H1 (cell line): Measurements from ENCODE around the gene EXD2. TPM values are rescaled to one million over a fixed set of nuclear protein-coding genes. Genes with fewer than 3 reads are reported as not detected.

ENCODE experiments used
- CTCF ChIA-PET: fragments of 300-600 bp; sonication (Branson Sonifier 250); formaldehyde crosslinking; loops from one replicate; lab custom pipeline; 2021; ENCODE audit not compliant: partially characterized antibody; lab: Charles Lee
- POLR2A ChIA-PET: fragments of 300-600 bp; sonication (Branson Sonifier 250); formaldehyde crosslinking; loops from one replicate; lab custom pipeline; 2021; ENCODE audit warnings: inconsistent platforms; ENCODE audit not compliant: partially characterized antibody; lab: Charles Lee
- DNase-seq, 2 experiments: peaks; one replicate each; pipeline versions ENCODE4 v3.0.0 to v3.0.0-alpha.2; 2010 to 2022; ENCODE audit warnings: low spot score in 2 of 2, low read depth in 1 of 2, mixed read lengths in 1 of 2
- FAIRE-seq: peaks from 2 replicates; lab custom pipeline; 2011; peaks lifted over from hg19 to GRCh38; lab: Jason Lieb, UNC
- H2AFZ ChIP-seq: 2 replicates; pipeline ENCODE4 v1.8.1; 2012; ENCODE audit warnings: low read length, inconsistent platforms
- H2AK5ac ChIP-seq: 2 replicates; pipeline ENCODE4 v1.6.1; 2013; ENCODE audit warnings: low read depth, low read length
- H2BK120ac ChIP-seq: replicated peaks from 2 replicates; pipeline ENCODE3; 2013; ENCODE audit warnings: low read depth, low read length, inconsistent platforms
- H2BK12ac ChIP-seq: 2 replicates; pipeline ENCODE4 v1.6.1; 2013; ENCODE audit warnings: low read depth, low read length
- H2BK15ac ChIP-seq: 2 replicates; pipeline ENCODE4 v1.6.1; 2013; ENCODE audit warnings: low read length
- H2BK20ac ChIP-seq: 2 replicates; pipeline ENCODE4 v1.6.1; 2013; ENCODE audit warnings: low read length
- H2BK5ac ChIP-seq: 2 replicates; pipeline ENCODE4 v1.6.1; 2013; ENCODE audit warnings: low read depth, low read length
- H3K14ac ChIP-seq: 2 replicates; pipeline ENCODE4 v1.6.1; 2013; ENCODE audit warnings: inconsistent platforms; ENCODE audit not compliant: insufficient read length
- H3K18ac ChIP-seq: 2 replicates; pipeline ENCODE4 v1.6.1; 2013; ENCODE audit warnings: low read length; ENCODE audit errors: extremely low read depth
- H3K23ac ChIP-seq: 2 replicates; pipeline ENCODE4 v1.6.1; 2013; ENCODE audit warnings: inconsistent platforms; ENCODE audit not compliant: insufficient read length
- H3K23me2 ChIP-seq: 2 replicates; pipeline ENCODE4 v1.6.1; 2013; ENCODE audit warnings: low read depth, low read length
- H3K27ac ChIP-seq: 2 replicates; pipeline ENCODE4 v1.6.1; 2011; ENCODE audit warnings: low read depth, low read length, inconsistent platforms
- H3K27me3 ChIP-seq, 4 experiments: replicated peaks in 1 of 4; 1 replicate in 1 of 4; 2 replicates in 3 of 4; pipeline versions ENCODE4 v1.6.1 to v1.8.1; 2011 to 2013; ENCODE audit warnings: low read length in 3 of 4, mild to moderate bottlenecking in 3 of 4, inconsistent platforms in 2 of 4, mixed read lengths in 2 of 4, moderate library complexity in 1 of 4; ENCODE audit not compliant: control insufficient read depth in 3 of 4, insufficient read depth in 3 of 4; ENCODE audit errors: extremely low read depth in 1 of 4
- H3K36me3 ChIP-seq, 4 experiments: 2 replicates each; pipeline versions ENCODE4 v1.6.1 to v1.8.1; 2011 to 2013; ENCODE audit warnings: mild to moderate bottlenecking in 4 of 4, low read length in 3 of 4, moderate library complexity in 2 of 4, control low read depth in 1 of 4, inconsistent platforms in 1 of 4; ENCODE audit not compliant: insufficient read depth in 4 of 4, control insufficient read depth in 2 of 4
- H3K4ac ChIP-seq: replicated peaks from 2 replicates; pipeline ENCODE3; 2013; ENCODE audit warnings: low read length, low read depth, mixed read lengths, inconsistent platforms; ENCODE audit not compliant: insufficient read length
- H3K4me1 ChIP-seq, 4 experiments: replicated peaks in 1 of 4; 1 replicate in 1 of 4; 2 replicates in 3 of 4; pipeline versions ENCODE4 v1.6.1 to v1.8.1; 2011 to 2013; ENCODE audit warnings: low read length in 3 of 4, inconsistent platforms in 2 of 4, mixed read lengths in 1 of 4; ENCODE audit not compliant: insufficient read depth in 4 of 4, control insufficient read depth in 3 of 4
- H3K4me2 ChIP-seq, 2 experiments: 2 replicates each; pipeline versions ENCODE4 v1.6.1 to v1.8.1; 2011 to 2013; ENCODE audit warnings: low read depth in 2 of 2, low read length in 2 of 2, control low read depth in 1 of 2, inconsistent platforms in 1 of 2, mild to moderate bottlenecking in 1 of 2; ENCODE audit not compliant: insufficient read depth in 1 of 2
- H3K4me3 ChIP-seq, 4 experiments: fragments of 200-600, 300-600 bp in 1 of 4; sonication (generic), shearing (Covaris generic), sonication (Bioruptor Twin) in 1 of 4; 2 replicates each; pipeline versions ENCODE4 v1.5.1 to v1.8.1; 2011 to 2016; ENCODE audit warnings: low read length in 4 of 4, low read depth in 3 of 4, control low read depth in 2 of 4, inconsistent platforms in 2 of 4, mild to moderate bottlenecking in 2 of 4, mixed read lengths in 1 of 4, moderate library complexity in 1 of 4; ENCODE audit not compliant: insufficient read depth in 2 of 4; ENCODE audit errors: extremely low read depth in 1 of 4
- H3K56ac ChIP-seq: replicated peaks from 2 replicates; pipeline ENCODE3; 2013; ENCODE audit warnings: low read depth, mild to moderate bottlenecking, mixed read lengths, low read length, inconsistent platforms; ENCODE audit not compliant: insufficient read length
- H3K79me1 ChIP-seq: 2 replicates; pipeline ENCODE4 v1.6.1; 2013; ENCODE audit warnings: low read depth, low read length, control low read depth
- H3K79me2 ChIP-seq, 2 experiments: 2 replicates each; pipeline versions ENCODE4 v1.6.1 to v1.8.1; 2012 to 2013; ENCODE audit warnings: low read length in 2 of 2, mild to moderate bottlenecking in 2 of 2, inconsistent platforms in 1 of 2; ENCODE audit not compliant: insufficient read depth in 2 of 2, control insufficient read depth in 1 of 2
- H3K9ac ChIP-seq, 4 experiments: replicated peaks in 1 of 4; 1 replicate in 1 of 4; 2 replicates in 3 of 4; pipeline versions ENCODE4 v1.6.1 to v1.8.1; 2011 to 2013; ENCODE audit warnings: low read depth in 3 of 4, low read length in 3 of 4, control low read depth in 2 of 4, mild to moderate bottlenecking in 2 of 4, moderate library complexity in 2 of 4, inconsistent platforms in 1 of 4; ENCODE audit errors: extremely low read depth in 1 of 4
- H3K9me3 ChIP-seq, 2 experiments: 2 replicates each; pipeline versions ENCODE4 v1.6.1 to v1.8.1; 2012 to 2013; ENCODE audit warnings: mild to moderate bottlenecking in 2 of 2, moderate library complexity in 2 of 2, control low read depth in 1 of 2, inconsistent platforms in 1 of 2, low read depth in 1 of 2, low read length in 1 of 2, mixed read lengths in 1 of 2; ENCODE audit not compliant: insufficient read depth in 2 of 2
- H4K20me1 ChIP-seq, 2 experiments: replicated peaks in 1 of 2; 2 replicates each; pipeline versions ENCODE3 to v1.8.1; 2011 to 2013; ENCODE audit warnings: inconsistent platforms in 2 of 2, low read length in 2 of 2, mild to moderate bottlenecking in 1 of 2; ENCODE audit not compliant: insufficient read depth in 2 of 2, control insufficient read depth in 1 of 2
- H4K5ac ChIP-seq: 2 replicates; pipeline ENCODE4 v1.6.1; 2013; ENCODE audit warnings: low read length, low read depth, mixed read lengths, inconsistent platforms; ENCODE audit not compliant: insufficient read length
- H4K8ac ChIP-seq: 2 replicates; pipeline ENCODE4 v1.8.0; 2013; ENCODE audit warnings: mild to moderate bottlenecking, moderate library complexity, low read length, inconsistent platforms; ENCODE audit not compliant: insufficient read depth; ENCODE audit errors: extremely low read depth
- H4K91ac ChIP-seq: replicated peaks from 2 replicates; pipeline ENCODE3; 2013; ENCODE audit warnings: low read length, mixed read lengths, inconsistent platforms; ENCODE audit not compliant: insufficient read length
- ATF2 ChIP-seq: IDR thresholded peaks from 2 replicates; pipeline ENCODE4 v1.6.1; 2012; ENCODE audit warnings: low read length, inconsistent platforms
- CBX8 ChIP-seq: fragments of 300-800, 300-1000 bp; sonication (generic); IDR thresholded peaks from 2 replicates; pipeline ENCODE4 v1.7.1; 2016; ENCODE audit warnings: low read depth, low read length, borderline replicate concordance
- CEBPB ChIP-seq: IDR thresholded peaks from 2 replicates; pipeline ENCODE4 v1.6.1; 2012; ENCODE audit warnings: low read depth, low read length
- CHD2 ChIP-seq: IDR thresholded peaks from 2 replicates; pipeline ENCODE4 v1.6.1; 2012; ENCODE audit warnings: low read length, improper control_type of control experiment
- CTBP2 ChIP-seq: IDR thresholded peaks from 2 replicates; pipeline ENCODE4 v1.7.0; 2011; ENCODE audit warnings: borderline replicate concordance, mild to moderate bottlenecking, moderate library complexity, mixed read lengths, low read length; ENCODE audit not compliant: insufficient read depth, insufficient read length
- GABPA ChIP-seq: IDR thresholded peaks from 2 replicates; pipeline ENCODE4 v1.6.1; 2011; ENCODE audit warnings: mild to moderate bottlenecking, low read length, moderate library complexity, borderline replicate concordance; ENCODE audit not compliant: insufficient read depth
- KDM1A ChIP-seq: fragments of 200-600, 300-600 bp; sonication (generic); IDR thresholded peaks from 2 replicates; pipeline ENCODE4 v1.7.1; 2016; ENCODE audit warnings: mild to moderate bottlenecking, low read length, borderline replicate concordance
- POLR2A ChIP-seq, 2 experiments: IDR thresholded peaks; 1 replicate in 1 of 2; 2 replicates in 1 of 2; pipeline ENCODE4 v1.6.1; 2011; ENCODE audit warnings: low read depth in 2 of 2, low read length in 2 of 2, mild to moderate bottlenecking in 2 of 2; ENCODE audit errors: control extremely low read depth in 1 of 2
- POLR2AphosphoS5 ChIP-seq: IDR thresholded peaks from 2 replicates; pipeline ENCODE4 v1.6.1; 2011; ENCODE audit warnings: low read depth, low read length
- POU5F1 ChIP-seq: IDR thresholded peaks from 2 replicates; pipeline ENCODE4 v1.6.1; 2011; ENCODE audit warnings: low read depth, mild to moderate bottlenecking, low read length, moderate library complexity
- TEAD4 ChIP-seq: IDR thresholded peaks from 2 replicates; pipeline ENCODE4 v1.6.1; 2012; ENCODE audit warnings: low read depth, low read length, inconsistent platforms, mixed read lengths
- YY1 ChIP-seq: IDR thresholded peaks from 2 replicates; pipeline ENCODE4 v1.6.1; 2011; ENCODE audit warnings: low read depth, mild to moderate bottlenecking, low read length
- WGBS, 2 experiments: shearing (Covaris generic) in 1 of 2; methylation state at CpG; one replicate each; pipeline versions ENCODE4 v1.1.6 to v1.1.7; 2013 to 2015; ENCODE audit warnings: low lambda C conversion rate in 2 of 2, mixed read lengths in 2 of 2, inconsistent platforms in 1 of 2, low coverage in 1 of 2, missing lambda C conversion rate in 1 of 2; ENCODE audit not compliant: insufficient replicate concordance in 2 of 2, insufficient coverage in 1 of 2, insufficient read length in 1 of 2; ENCODE audit errors: extremely low coverage in 1 of 2, missing lambda C conversion rate in 1 of 2; 5-methylcytosine and 5-hydroxymethylcytosine counted together
- polyA plus RNA-seq, 7 experiments: library from polyadenylated mRNA; depleted of rRNA in 3 of 7; stranded (reverse) in 5 of 7; unstranded in 2 of 7; fragments of >200 nt in 5 of 7; fragments of 200-250 nt in 2 of 7; gene quantifications; 1 replicate in 5 of 7; 2 replicates in 1 of 7; 4 replicates in 1 of 7; pipeline versions ENCODE4 v1.2.1 to v1.2.3, GENCODE V29; 2011 to 2013; ENCODE audit warnings: missing spikeins in 2 of 7, mixed read lengths in 2 of 7
- total RNA-seq: library from RNA; stranded (reverse); fragmentation: NEBNext Ultra II Directional; extraction: Animal tissue kit (Norgen Biotek cat#: 25700); gene quantifications from 2 replicates; pipeline ENCODE4 v1.2.1, GENCODE V29; 2021

Gene EXD2
- total and polyA plus RNA-seq, 2 of the 8 experiments (the other 6 are each of a cell fraction or from before 2014, with no cell fraction given): 11.9 to 25.9 TPM

GRCh38 chr14:69267492-69267891 is 76.2 kb downstream of the EXD2 start:
- Histone ChIP-seq H3K79me2 (no peaks in the 10 kb centered on the region), H2BK120ac (no peak overlapping the region), H3K23me2 (peaks cover 9% of the 10 kb centered on the region; the same call in 1 of the 2 replicates), H3K18ac (no peak overlapping the region), H2AFZ (no peak overlapping the region), H3K4me3 (no peak overlapping the region), H3K36me3 (no peaks in the 10 kb centered on the region; a peak in 1 of 8 replicates), H3K9me3 (no peaks in the 10 kb centered on the region), H2BK15ac (no peak overlapping the region), H3K23ac (no peak overlapping the region), H3K27ac (no peak overlapping the region), H3K4ac (no peak overlapping the region), H3K9ac (no peak overlapping the region), H4K5ac (no peak overlapping the region), H3K4me2 (no peak overlapping the region), H3K56ac (no peak overlapping the region), H2BK12ac (no peak overlapping the region), H4K8ac (no peak overlapping the region), H2BK5ac (no peak overlapping the region), H4K20me1 (peaks cover 0 to 7% of the 10 kb centered on the region in 2 experiments), H3K4me1 (peaks cover 0 to 5% (median 0%) of the 10 kb centered on the region in 4 experiments; a peak in 3 of 7 replicates), H3K27me3 (peaks cover 0 to 2% (median under 1%) of the 10 kb centered on the region in 4 experiments; a peak in 2 of 7 replicates), H2BK20ac (no peak overlapping the region), H3K14ac (no peak overlapping the region), H4K91ac (no peak overlapping the region), H3K79me1 (no peaks in the 10 kb centered on the region; the same call in 1 of the 2 replicates), H2AK5ac (no peak overlapping the region)
- ChIA-PET POLR2A (interaction anchor here (1.6 kb wide), 1 partner anchor 113 kb away, joined by 3 read pairs; no protein-coding TSS in a partner anchor), CTCF (interaction anchor here (1.0 to 2.1 kb wide), 6 partner anchors 8 to 207 kb away, joined by 4 to 9 read pairs (median 4); partner anchors contain the start of gene GALNT16)
- 85% methylated on average over 4 of the region's 4 CpGs; no CpG with 5 or more reads in 1 of the 2 experiments for WGBS, 2 experiments
- DNase-seq (no peak), FAIRE-seq (no peak)
- TF ChIP-seq CEBPB (no peak), GABPA (no peak), KDM1A (no peak), CHD2 (no peak), CTBP2 (no peak), POLR2AphosphoS5 (no peak), YY1 (no peak), CBX8 (no peak), ATF2 (no peak), TEAD4 (no peak), POU5F1 (no peak), POLR2A (IDR thresholded peaks at IDR 0.05; ENCODE audit: control extremely low read depth in 1 of 2, low read depth in 2 of 2, low read length in 2 of 2) (no peak)
